HL-60 (cell line): ENCODE results near the gene CBLN3.
"Not testable (repeated sequence)": the region's sequence is repeated elsewhere in the genome, so short reads cannot be mapped to it uniquely, and the experiment has no call there.

Experiments used
- DNase-seq, 2 experiments: peaks; one replicate each; pipeline ENCODE4 v3.0.0-alpha.2; 2010 to 2020; ENCODE audit warnings: low read depth in 1 of 2, low spot score in 1 of 2
- H3K27ac ChIP-seq: fragments of 250-450 bp; sonication (Bioruptor Pico); replicated peaks from 2 replicates; pipeline ENCODE4 v1.5.1; 2020; ENCODE audit warnings: mild to moderate bottlenecking, moderate library complexity
- H3K27me3 ChIP-seq: fragments of 250-450 bp; sonication (Bioruptor Pico); 2 replicates; pipeline ENCODE4 v1.5.1; 2021; ENCODE audit warnings: mild to moderate bottlenecking, moderate library complexity; ENCODE audit not compliant: insufficient read depth, poor library complexity, severe bottlenecking
- H3K4me3 ChIP-seq: replicated peaks from 2 replicates; pipeline ENCODE4 v1.5.1; 2011; ENCODE audit warnings: mild to moderate bottlenecking, control low read depth, low read length; ENCODE audit not compliant: insufficient read depth
- CTCF ChIP-seq: IDR thresholded peaks from one replicate; pipeline ENCODE4 v1.5.1; 2011; ENCODE audit warnings: low read length, control low read depth, inconsistent platforms; ENCODE audit not compliant: insufficient read depth
- GABPA ChIP-seq: IDR thresholded peaks from 2 replicates; pipeline ENCODE4 v1.6.1; 2012; ENCODE audit warnings: low read depth
- POLR2AphosphoS5 ChIP-seq: IDR thresholded peaks from 2 replicates; pipeline ENCODE4 v1.6.1; 2012; ENCODE audit warnings: low read depth
- REST ChIP-seq: IDR thresholded peaks from 2 replicates; pipeline ENCODE4 v1.6.1; 2012; ENCODE audit warnings: low read depth; ENCODE audit not compliant: insufficient replicate concordance
- SPI1 ChIP-seq: IDR thresholded peaks from 2 replicates; pipeline ENCODE4 v1.6.1; 2012; ENCODE audit warnings: low read depth, mild to moderate bottlenecking, borderline replicate concordance

Gene CBLN3

GRCh38 chr14:24458736-24459135 is 29.3 kb upstream of the CBLN3 start:
- Histone ChIP-seq H3K4me3 (no peak overlapping the region), H3K27ac (no peak overlapping the region), H3K27me3 (no peaks in the 10 kb centered on the region)
- DNase-seq, result no peak
- no peak for TF ChIP-seq REST
- TF ChIP-seq GABPA, result no peak

GRCh38 chr14:24456980-24457379 is 27.5 kb upstream of the CBLN3 start:
- TF ChIP-seq CTCF, result no peak
- TF ChIP-seq REST, result no peak
- no peak for TF ChIP-seq POLR2AphosphoS5
- no peak for TF ChIP-seq SPI1
- TF ChIP-seq GABPA, result no peak
- Histone ChIP-seq H3K27me3 (no peaks in the 10 kb centered on the region), H3K27ac (no peak overlapping the region), H3K4me3 (no peak overlapping the region)
- DNase-seq, result no peak

GRCh38 chr14:24450828-24451227 is 21.4 kb upstream of the CBLN3 start:
- H3K4me3 ChIP-seq, DNase-seq, H3K27me3 ChIP-seq, H3K27ac ChIP-seq: not testable (repeated sequence)

GRCh38 chr14:24443053-24443665 is 13.7 kb upstream of the CBLN3 start:
- TF ChIP-seq GABPA (no peak), POLR2AphosphoS5 (no peak), CTCF (no peak), REST (no peak), SPI1 (no peak)
- Histone ChIP-seq H3K27me3 (no peaks in the 10 kb centered on the region), H3K4me3 (peak overlapping the region; percentile 72), H3K27ac (peak overlapping the region; percentile 95)
- DNase-seq, result no peak
